Fibroblast of villous mesenchyme (primary cell): Measurements from ENCODE around the gene UTP25. TPM values are rescaled to one million over a fixed set of nuclear protein-coding genes. Genes with fewer than 3 reads are reported as not detected.
"Not testable (repeated sequence)": the region's sequence is repeated elsewhere in the genome, so short reads cannot be mapped to it uniquely, and the experiment has no call there.

Experiments
- DNase-seq: peaks from one replicate; pipeline ENCODE4 v3.0.0-alpha.2; 2010; ENCODE audit warnings: low read depth
- H3K4me3 ChIP-seq: 2 replicates; pipeline ENCODE4 v1.5.1; 2011; ENCODE audit warnings: low read depth, mild to moderate bottlenecking, low read length
- total RNA-seq: library from RNA; depleted of rRNA; stranded (reverse); fragments of >200 nt; gene quantifications from 2 replicates; pipeline ENCODE4 v1.2.3, GENCODE V29; 2012
- TF ChIP-seq, protein P1 (sequence below): IDR thresholded peaks from 2 replicates; pipeline ENCODE4 v1.5.1; 2012; ENCODE audit warnings: low read depth, mild to moderate bottlenecking, low read length; ENCODE audit not compliant: insufficient read depth

UTP25 gene
- total RNA-seq, 1 donor, result 12.1 TPM

DNA sequence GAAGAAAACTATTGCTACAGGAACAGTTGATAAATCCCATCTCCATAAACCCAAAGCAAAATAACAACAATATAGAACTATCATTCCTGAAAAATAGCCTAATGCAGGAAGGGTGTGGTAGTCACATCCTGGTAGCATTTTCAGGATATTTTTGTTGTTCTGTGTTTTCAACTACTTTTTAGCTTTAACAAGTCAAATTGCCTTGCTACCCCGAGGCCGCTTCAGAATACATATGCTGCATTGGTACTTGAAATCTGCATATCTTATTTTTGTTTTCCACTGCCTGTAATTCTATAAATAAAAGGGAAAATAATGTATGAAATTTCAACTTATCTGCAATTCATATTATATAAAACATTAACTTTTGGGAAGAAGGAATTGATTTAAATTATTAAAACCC, 73.4 kb downstream of the UTP25 start:
- DNase-seq, result no peak
- TF ChIP-seq, protein P1, sequence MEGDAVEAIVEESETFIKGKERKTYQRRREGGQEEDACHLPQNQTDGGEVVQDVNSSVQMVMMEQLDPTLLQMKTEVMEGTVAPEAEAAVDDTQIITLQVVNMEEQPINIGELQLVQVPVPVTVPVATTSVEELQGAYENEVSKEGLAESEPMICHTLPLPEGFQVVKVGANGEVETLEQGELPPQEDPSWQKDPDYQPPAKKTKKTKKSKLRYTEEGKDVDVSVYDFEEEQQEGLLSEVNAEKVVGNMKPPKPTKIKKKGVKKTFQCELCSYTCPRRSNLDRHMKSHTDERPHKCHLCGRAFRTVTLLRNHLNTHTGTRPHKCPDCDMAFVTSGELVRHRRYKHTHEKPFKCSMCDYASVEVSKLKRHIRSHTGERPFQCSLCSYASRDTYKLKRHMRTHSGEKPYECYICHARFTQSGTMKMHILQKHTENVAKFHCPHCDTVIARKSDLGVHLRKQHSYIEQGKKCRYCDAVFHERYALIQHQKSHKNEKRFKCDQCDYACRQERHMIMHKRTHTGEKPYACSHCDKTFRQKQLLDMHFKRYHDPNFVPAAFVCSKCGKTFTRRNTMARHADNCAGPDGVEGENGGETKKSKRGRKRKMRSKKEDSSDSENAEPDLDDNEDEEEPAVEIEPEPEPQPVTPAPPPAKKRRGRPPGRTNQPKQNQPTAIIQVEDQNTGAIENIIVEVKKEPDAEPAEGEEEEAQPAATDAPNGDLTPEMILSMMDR, result no peak
- no peak overlapping the region for H3K4me3 ChIP-seq

DNA sequence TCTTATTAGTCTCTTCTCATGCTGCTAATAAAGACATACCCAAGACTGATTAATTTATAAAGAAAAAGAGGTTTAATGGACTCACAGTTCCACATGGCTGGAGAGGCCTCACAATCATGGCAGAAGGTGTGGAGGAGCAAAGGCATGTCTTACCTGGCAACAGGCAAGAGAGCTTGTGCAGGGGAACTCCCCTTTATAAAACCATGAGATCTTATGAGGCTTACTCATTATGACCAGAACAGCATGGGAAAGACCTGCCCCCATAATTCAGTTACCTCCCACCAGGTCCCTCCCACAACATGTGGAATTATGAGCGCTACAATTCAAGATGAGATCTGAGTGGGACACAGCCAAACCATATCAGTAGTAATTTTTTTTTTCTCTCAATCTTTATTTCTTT, 77.0 kb downstream of the UTP25 start:
- H3K4me3 ChIP-seq, DNase-seq: not testable (repeated sequence)

Other genes with a start within 250 kb of the UTP25 start
- gene CAMK1G, start 244.3 kb upstream of the UTP25 start, total RNA-seq, result 2.6 and 9.1 TPM in 2 replicates
- gene LAMB3, start 175.5 kb upstream of the UTP25 start, total RNA-seq, result 3.9 and 14.2 TPM in 2 replicates
- gene G0S2, start 152.6 kb upstream of the UTP25 start, total RNA-seq, result 4.8 and 52.2 TPM in 2 replicates
- 1.9 and 21.6 TPM in 2 replicates for gene HSD11B1, start 123.1 kb upstream of the UTP25 start, total RNA-seq
- not detected in 2 replicates for gene TRAF3IP3, start 71.9 kb upstream of the UTP25 start, total RNA-seq
- gene C1orf74, start 43.4 kb upstream of the UTP25 start, total RNA-seq, result 3.0 and 3.5 TPM in 2 replicates
- under 0.01 and 0.32 TPM in 2 replicates for gene IRF6, start 21.8 kb upstream of the UTP25 start, total RNA-seq
- gene SYT14, start 110.2 kb downstream of the UTP25 start, total RNA-seq, result 3.5 and 3.9 TPM in 2 replicates